GM19397 (cell line): ENCODE measurements around the gene HSF4.

Source experiments
- ATAC-seq: cut with Tn5 transposase; IDR thresholded peaks from one replicate; pipeline ENCODE4 v1.9.1; 2021; ENCODE audit warnings: mild to moderate bottlenecking, moderate library complexity; ENCODE audit not compliant: unreplicated experiment

The HSF4 gene

GRCh38 chr16:67150047-67150832 is 14.3 kb upstream of the HSF4 start:
- peak; percentile 34 for ATAC-seq

GRCh38 chr16:67150833-67151396 is 13.6 kb upstream of the HSF4 start, which contains the start of gene B3GNT9:
TSS of gene B3GNT9 (minus strand) at chr16:67150998. CDS start at chr16:67150485, 513 bp downstream.
- ATAC-seq = peak; percentile 40

GRCh38 chr16:67151431-67152097 is 13.0 kb upstream of the HSF4 start:
- ATAC-seq = no peak

GRCh38 chr16:67154578-67155294 is 9.8 kb upstream of the HSF4 start:
- ATAC-seq = no peak

GRCh38 chr16:67155295-67156142 is 9.0 kb upstream of the HSF4 start:
- peak; percentile 30 for ATAC-seq

- ATAC-seq = no peak
These were observed 8.3 kb upstream of the HSF4 start for GRCh38 chr16:67156143-67156844.

GRCh38 chr16:67157106-67157748 is 7.3 kb upstream of the HSF4 start:
- no peak for ATAC-seq

GRCh38 chr16:67157892-67158635 is 6.5 kb upstream of the HSF4 start:
- ATAC-seq = no peak

GRCh38 chr16:67158637-67159600 is 5.6 kb upstream of the HSF4 start:
- peak; percentile 33 for ATAC-seq

GRCh38 chr16:67161595-67162058 is 2.9 kb upstream of the HSF4 start:
- ATAC-seq = no peak

- ATAC-seq = no peak
These were observed 1.9 kb upstream of the HSF4 start for GRCh38 chr16:67162506-67163163.

GRCh38 chr16:67163164-67163998 is 1.2 kb upstream of the HSF4 start:
- no peak for ATAC-seq

- no peak for ATAC-seq
These were observed 466 bp upstream of the HSF4 start for GRCh38 chr16:67163999-67164558.

- no peak for ATAC-seq
These were observed 855 bp downstream of the HSF4 start for GRCh38 chr16:67165121-67166078.
